Osteocyte (in vitro differentiated cells): ENCODE measurements around the gene SAMD4A. TPM values are rescaled to one million over a fixed set of nuclear protein-coding genes. Genes with fewer than 3 reads are reported as not detected.
A peak's percentile ranks its signal among the peaks of the same experiment; 100 is the strongest.

Experiments
- DNase-seq: peaks from one replicate; pipeline ENCODE4 v3.0.0; 2021; ENCODE audit warnings: mixed read lengths; ENCODE audit not compliant: unreplicated experiment; ENCODE audit errors: extremely low spot score
- H3K27ac Mint-ChIP-seq: one replicate; pipeline ENCODE4 v1.8.0; 2021; ENCODE audit warnings: mild to moderate bottlenecking, mixed read lengths; ENCODE audit not compliant: unreplicated experiment
- H3K27me3 Mint-ChIP-seq: one replicate; pipeline ENCODE4 v1.8.0; 2021; ENCODE audit warnings: mixed read lengths; ENCODE audit not compliant: unreplicated experiment
- H3K36me3 Mint-ChIP-seq: one replicate; pipeline ENCODE4 v1.8.0; 2021; ENCODE audit warnings: mixed read lengths; ENCODE audit not compliant: unreplicated experiment
- H3K4me1 Mint-ChIP-seq: one replicate; pipeline ENCODE4 v1.8.0; 2021; ENCODE audit warnings: mixed read lengths; ENCODE audit not compliant: unreplicated experiment
- H3K4me3 Mint-ChIP-seq: one replicate; pipeline ENCODE4 v1.8.0; 2021; ENCODE audit warnings: mild to moderate bottlenecking, moderate library complexity, mixed read lengths; ENCODE audit not compliant: unreplicated experiment
- H3K9me3 Mint-ChIP-seq: one replicate; pipeline ENCODE4 v1.8.0; 2021; ENCODE audit warnings: mixed read lengths; ENCODE audit not compliant: unreplicated experiment
- CTCF ChIP-seq: fragments of 200-600 bp; sonication (generic); IDR thresholded peaks from 2 replicates; pipeline ENCODE4 v1.5.0; 2021; ENCODE audit warnings: antibody characterized with exemption, mild to moderate bottlenecking, moderate library complexity
- total RNA-seq: library from RNA; stranded (reverse); gene quantifications from 2 replicates; pipeline ENCODE4 v1.2.1, GENCODE V29; 2021

SAMD4A gene
- total RNA-seq, 1 donor from 2014 or later = 39.1 TPM

GRCh38 chr14:54730156-54730961 is 163.4 kb downstream of the SAMD4A start:
- no peak for TF ChIP-seq CTCF
- no peaks in the 10 kb centered on the region for H3K9me3 Mint-ChIP-seq
- H3K4me3 Mint-ChIP-seq = peak overlapping the region; percentile 73
- H3K27me3 Mint-ChIP-seq = no peaks in the 10 kb centered on the region
- peak; percentile 19 for DNase-seq
- H3K4me1 Mint-ChIP-seq = peaks cover 32% of the 10 kb centered on the region
- peak overlapping the region; percentile 92 for H3K27ac Mint-ChIP-seq
- no peaks in the 10 kb centered on the region for H3K36me3 Mint-ChIP-seq

GRCh38 chr14:54734966-54735365 is 168.0 kb downstream of the SAMD4A start:
- no peak overlapping the region for H3K27ac Mint-ChIP-seq
- H3K4me3 Mint-ChIP-seq = no peak overlapping the region
- peaks cover 42% of the 10 kb centered on the region for H3K4me1 Mint-ChIP-seq
- no peak for DNase-seq
- no peaks in the 10 kb centered on the region for H3K36me3 Mint-ChIP-seq
- no peaks in the 10 kb centered on the region for H3K9me3 Mint-ChIP-seq
- H3K27me3 Mint-ChIP-seq = no peaks in the 10 kb centered on the region
- TF ChIP-seq CTCF = no peak

GRCh38 chr14:54735424-54735823 is 168.5 kb downstream of the SAMD4A start:
- Mint-ChIP-seq H3K4me1 (peaks cover 38% of the 10 kb centered on the region), H3K27ac (no peak overlapping the region), H3K27me3 (no peaks in the 10 kb centered on the region), H3K9me3 (no peaks in the 10 kb centered on the region), H3K4me3 (no peak overlapping the region), H3K36me3 (no peaks in the 10 kb centered on the region)
- no peak for TF ChIP-seq CTCF
- no peak for DNase-seq

- DNase-seq = no peak
- H3K27ac Mint-ChIP-seq = no peak overlapping the region
Measured at GRCh38 chr14:54737132-54737711, 170.3 kb downstream of the SAMD4A start.

More at GRCh38 chr14:54737132-54737711, 170.3 kb downstream of the SAMD4A start:
- no peak overlapping the region for H3K4me3 Mint-ChIP-seq
- no peaks in the 10 kb centered on the region for H3K9me3 Mint-ChIP-seq
- H3K27me3 Mint-ChIP-seq = no peaks in the 10 kb centered on the region
- no peak for TF ChIP-seq CTCF
- peaks cover 26% of the 10 kb centered on the region for H3K4me1 Mint-ChIP-seq
- peaks cover 1% of the 10 kb centered on the region for H3K36me3 Mint-ChIP-seq
